HepG2 (cell line): ENCODE results near the gene THPO. TPM values are rescaled to one million over a fixed set of nuclear protein-coding genes. Genes with fewer than 3 reads are reported as not detected.
A peak's percentile ranks its signal among the peaks of the same experiment; 100 is the strongest.

ENCODE experiments used
- BRD4 ChIP-seq: sonication (generic); formaldehyde crosslinking; IDR thresholded peaks from 2 replicates; pipeline ENCODE4 v1.4.0; 2020; ENCODE audit warnings: missing genetic modification reagents
- DZIP1 ChIP-seq: sonication (generic); formaldehyde crosslinking; IDR thresholded peaks from 2 replicates; pipeline ENCODE4 v1.5.0; 2020; ENCODE audit warnings: mild to moderate bottlenecking, missing genetic modification reagents
- HHEX ChIP-seq: IDR thresholded peaks from 2 replicates; pipeline ENCODE4 v1.6.1; 2016; ENCODE audit warnings: control low read depth
- HOXA7 ChIP-seq: sonication (generic); formaldehyde crosslinking; IDR thresholded peaks from 2 replicates; pipeline ENCODE4 v1.8.1; 2022; ENCODE audit warnings: mild to moderate bottlenecking, missing genetic modification reagents, moderate library complexity
- MEF2D ChIP-seq: sonication (generic); formaldehyde crosslinking; IDR thresholded peaks from 2 replicates; pipeline ENCODE4 v1.5.1; 2020; ENCODE audit warnings: mild to moderate bottlenecking, missing genetic modification reagents
- REL ChIP-seq: sonication (generic); formaldehyde crosslinking; conservative IDR thresholded peaks from 2 replicates; pipeline ENCODE4 v1.8.0; 2022; ENCODE audit warnings: mild to moderate bottlenecking, missing genetic modification reagents, moderate library complexity
- SIX4 ChIP-seq: sonication (generic); formaldehyde crosslinking; IDR thresholded peaks from 2 replicates; pipeline ENCODE4 v1.4.0; 2020; ENCODE audit warnings: missing genetic modification reagents
- XRCC5 ChIP-seq: fragments of 200-400 bp; formaldehyde crosslinking; optimal IDR thresholded peaks from 2 replicates; pipeline ENCODE3; 2017; ENCODE audit warnings: mild to moderate bottlenecking, low read length
- ZNF317 ChIP-seq: sonication (generic); formaldehyde crosslinking; IDR thresholded peaks from 2 replicates; pipeline ENCODE4 v1.5.0; 2020; ENCODE audit warnings: mild to moderate bottlenecking, missing genetic modification reagents
- ZNF512B ChIP-seq: sonication (generic); formaldehyde crosslinking; IDR thresholded peaks from 2 replicates; pipeline ENCODE4 v1.5.1; 2020; ENCODE audit warnings: missing genetic modification reagents, mild to moderate bottlenecking, borderline replicate concordance
- ZSCAN12 ChIP-seq: sonication (generic); formaldehyde crosslinking; IDR thresholded peaks from 2 replicates; pipeline ENCODE4 v1.9.0; 2021; ENCODE audit warnings: mild to moderate bottlenecking, missing genetic modification reagents
- polyA plus RNA-seq, 8 experiments: library from polyadenylated mRNA; depleted of rRNA in 3 of 8; stranded (reverse) in 7 of 8; unstranded in 1 of 8; fragments of >200 nt; fragmentation: Illumina TruSeq in 4 of 8; extraction: Trizol in 4 of 8; gene quantifications; 2 replicates each; pipeline versions ENCODE4 v1.2.1 to v1.2.3, GENCODE V29; 2011 to 2016; ENCODE audit warnings: low read depth in 4 of 8, missing spikeins in 1 of 8, mixed read lengths in 1 of 8; ENCODE audit not compliant: insufficient read depth in 1 of 8
- total RNA-seq, 5 experiments: library from RNA; depleted of rRNA; stranded (reverse); fragments of >200 nt; fragmentation: Illumina TruSeq; extraction: Trizol; gene quantifications; 2 replicates each; pipeline ENCODE4 v1.2.3, GENCODE V29; 2016; ENCODE audit warnings: low read depth in 1 of 5
- TF ChIP-seq, protein P1 (sequence below): sonication (generic); formaldehyde crosslinking; IDR thresholded peaks from 2 replicates; pipeline ENCODE4 v1.5.1; 2020; ENCODE audit warnings: mild to moderate bottlenecking, missing genetic modification reagents
- TF ChIP-seq, protein P2 (sequence below): sonication (generic); formaldehyde crosslinking; IDR thresholded peaks from 2 replicates; pipeline ENCODE4 v1.4.0; 2020; ENCODE audit warnings: missing genetic modification reagents
- TF ChIP-seq, protein P3 (sequence below): sonication (generic); formaldehyde crosslinking; IDR thresholded peaks from 2 replicates; pipeline ENCODE4 v1.4.0; 2020; ENCODE audit warnings: mild to moderate bottlenecking, missing genetic modification reagents

THPO gene
- total and polyA plus RNA-seq, 2 of the 13 experiments (the other 11 are each of a cell fraction or from before 2014, with no cell fraction given), result 2.8 to 4.8 TPM

GRCh38 chr3:184362668-184363546 lies 15.1 kb downstream of the THPO start (continued):
- TF ChIP-seq, protein P1, sequence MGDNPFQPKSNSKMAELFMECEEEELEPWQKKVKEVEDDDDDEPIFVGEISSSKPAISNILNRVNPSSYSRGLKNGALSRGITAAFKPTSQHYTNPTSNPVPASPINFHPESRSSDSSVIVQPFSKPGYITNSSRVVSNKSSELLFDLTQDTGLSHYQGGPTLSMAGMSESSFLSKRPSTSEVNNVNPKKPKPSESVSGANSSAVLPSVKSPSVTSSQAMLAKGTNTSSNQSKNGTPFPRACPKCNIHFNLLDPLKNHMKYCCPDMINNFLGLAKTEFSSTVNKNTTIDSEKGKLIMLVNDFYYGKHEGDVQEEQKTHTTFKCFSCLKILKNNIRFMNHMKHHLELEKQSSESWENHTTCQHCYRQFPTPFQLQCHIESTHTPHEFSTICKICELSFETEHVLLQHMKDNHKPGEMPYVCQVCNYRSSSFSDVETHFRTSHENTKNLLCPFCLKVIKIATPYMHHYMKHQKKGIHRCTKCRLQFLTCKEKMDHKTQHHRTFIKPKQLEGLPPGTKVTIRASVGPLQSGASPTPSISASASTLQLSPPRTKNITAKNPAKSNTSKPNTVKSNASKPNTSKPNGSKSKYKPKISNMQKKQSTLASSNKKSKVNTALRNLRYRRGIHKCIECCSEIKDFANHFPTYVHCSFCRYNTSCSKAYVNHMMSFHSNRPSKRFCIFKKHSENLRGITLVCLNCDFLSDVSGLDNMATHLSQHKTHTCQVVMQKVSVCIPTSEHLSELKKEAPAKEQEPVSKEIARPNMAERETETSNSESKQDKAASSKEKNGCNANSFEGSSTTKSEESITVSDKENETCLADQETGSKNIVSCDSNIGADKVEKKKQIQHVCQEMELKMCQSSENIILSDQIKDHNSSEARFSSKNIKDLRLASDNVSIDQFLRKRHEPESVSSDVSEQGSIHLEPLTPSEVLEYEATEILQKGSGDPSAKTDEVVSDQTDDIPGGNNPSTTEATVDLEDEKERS (CRISPR knock-in tag), result peak; percentile 66
- TF ChIP-seq ZSCAN12 (CRISPR knock-in tag), result no peak
- TF ChIP-seq HOXA7 (CRISPR knock-in tag), result no peak; the same call in 1 of the 2 replicates
- no peak for TF ChIP-seq ZNF512B (CRISPR knock-in tag)
- peak; percentile 66 for TF ChIP-seq MEF2D
- peak; percentile 53 for TF ChIP-seq SIX4
- TF ChIP-seq REL (CRISPR knock-in tag), result no peak
- TF ChIP-seq HHEX (CRISPR knock-in tag), result no peak
- TF ChIP-seq DZIP1 (CRISPR knock-in tag), result peak; percentile 65; the same call in 1 of the 2 replicates
- TF ChIP-seq BRD4 (CRISPR knock-in tag), result no peak
- TF ChIP-seq, protein P2, sequence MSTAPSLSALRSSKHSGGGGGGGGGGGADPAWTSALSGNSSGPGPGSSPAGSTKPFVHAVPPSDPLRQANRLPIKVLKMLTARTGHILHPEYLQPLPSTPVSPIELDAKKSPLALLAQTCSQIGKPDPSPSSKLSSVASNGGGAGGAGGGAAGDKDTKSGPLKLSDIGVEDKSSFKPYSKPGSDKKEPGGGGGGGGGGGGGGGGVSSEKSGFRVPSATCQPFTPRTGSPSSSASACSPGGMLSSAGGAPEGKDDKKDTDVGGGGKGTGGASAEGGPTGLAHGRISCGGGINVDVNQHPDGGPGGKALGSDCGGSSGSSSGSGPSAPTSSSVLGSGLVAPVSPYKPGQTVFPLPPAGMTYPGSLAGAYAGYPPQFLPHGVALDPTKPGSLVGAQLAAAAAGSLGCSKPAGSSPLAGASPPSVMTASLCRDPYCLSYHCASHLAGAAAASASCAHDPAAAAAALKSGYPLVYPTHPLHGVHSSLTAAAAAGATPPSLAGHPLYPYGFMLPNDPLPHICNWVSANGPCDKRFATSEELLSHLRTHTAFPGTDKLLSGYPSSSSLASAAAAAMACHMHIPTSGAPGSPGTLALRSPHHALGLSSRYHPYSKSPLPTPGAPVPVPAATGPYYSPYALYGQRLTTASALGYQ (CRISPR knock-in tag), result 0 out of 2 replicates have a peak, but pooled peaks have one; percentile 34
- TF ChIP-seq, protein P3, sequence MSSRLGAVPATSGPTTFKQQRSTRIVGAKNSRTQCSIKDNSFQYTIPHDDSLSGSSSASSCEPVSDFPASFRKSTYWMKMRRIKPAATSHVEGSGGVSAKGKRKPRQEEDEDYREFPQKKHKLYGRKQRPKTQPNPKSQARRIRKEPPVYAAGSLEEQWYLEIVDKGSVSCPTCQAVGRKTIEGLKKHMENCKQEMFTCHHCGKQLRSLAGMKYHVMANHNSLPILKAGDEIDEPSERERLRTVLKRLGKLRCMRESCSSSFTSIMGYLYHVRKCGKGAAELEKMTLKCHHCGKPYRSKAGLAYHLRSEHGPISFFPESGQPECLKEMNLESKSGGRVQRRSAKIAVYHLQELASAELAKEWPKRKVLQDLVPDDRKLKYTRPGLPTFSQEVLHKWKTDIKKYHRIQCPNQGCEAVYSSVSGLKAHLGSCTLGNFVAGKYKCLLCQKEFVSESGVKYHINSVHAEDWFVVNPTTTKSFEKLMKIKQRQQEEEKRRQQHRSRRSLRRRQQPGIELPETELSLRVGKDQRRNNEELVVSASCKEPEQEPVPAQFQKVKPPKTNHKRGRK (CRISPR knock-in tag), result no peak
- TF ChIP-seq ZNF317 (CRISPR knock-in tag), result peak; percentile 83
- TF ChIP-seq XRCC5, result peak; percentile 67
